Thyroid gland (tissue), 4 donors: Measurements from ENCODE around the gene OPRM1.

Experiments used
- CTCF ChIP-seq, 6 experiments: fragments of 200-600 bp in 3 of 6; fragments of 450-650 bp in 3 of 6; sonication (generic) in 3 of 6; IDR thresholded peaks; one replicate each; pipeline ENCODE4 v1.5.1; 2016 to 2019; ENCODE audit warnings: antibody characterized with exemption in 6 of 6, mild to moderate bottlenecking in 2 of 6, inconsistent platforms in 1 of 6, moderate library complexity in 1 of 6
- POLR2A ChIP-seq, 2 donors: fragments of 450-650 bp; IDR thresholded peaks; one replicate each; pipeline ENCODE4 v1.6.1; 2017; ENCODE audit warnings: antibody characterized with exemption in 2 of 2, mild to moderate bottlenecking in 2 of 2, moderate library complexity in 1 of 2

- TF ChIP-seq POLR2A (IDR thresholded peaks at IDR 0.05) (no peak), CTCF (IDR thresholded peaks at IDR 0.05) (no peak)
Observed at GRCh38 chr6:154053141-154053540, 14.1 kb downstream of the OPRM1 start.
